ENCODE results near the gene OR2K2. TPM values are rescaled to one million over a fixed set of nuclear protein-coding genes. Genes with fewer than 3 reads are reported as not detected.
"Not testable (repeated sequence)": the region's sequence is repeated elsewhere in the genome, so short reads cannot be mapped to it uniquely, and the experiment has no call there.

OR2K2 gene
- total and polyA plus RNA-seq, 2 donors (not counting 1 experiment from before 2014, with no cell fraction given) = not detected

DNA sequence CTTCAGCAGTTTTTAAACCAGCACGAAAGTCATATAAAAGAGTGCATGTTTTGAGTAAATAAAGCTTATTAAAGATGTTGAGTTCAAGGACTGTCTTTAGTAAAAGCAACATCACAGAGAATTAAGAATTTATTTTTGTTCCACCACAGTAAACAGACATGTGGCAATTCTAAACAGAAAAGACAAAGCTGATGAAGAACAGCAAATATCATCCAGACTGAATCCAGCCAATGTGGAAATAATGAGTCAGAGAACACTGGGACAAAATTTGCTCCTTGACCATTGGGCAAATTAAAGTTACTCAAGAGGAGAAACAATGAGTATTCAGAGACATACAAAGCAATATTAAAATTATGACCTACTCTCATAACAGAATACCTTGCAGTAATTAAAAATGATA lies 28.8 kb downstream of the OR2K2 start:
- Histone ChIP-seq H3K27ac (ENCODE audit: insufficient read depth, low read length) (no peak overlapping the region), H3K4me1 (ENCODE audit: control insufficient read depth, extremely low read depth, insufficient read depth, low read length) (no peaks in the 10 kb centered on the region), H3K4me3 (replicated peaks in 1 of 4; ENCODE audit: control extremely low read depth in 1 of 4, insufficient read depth in 1 of 4, low read depth in 3 of 4, low read length in 4 of 4) (no peak overlapping the region), H3K27me3 (ENCODE audit: control insufficient read depth, insufficient read depth, low read length) (no peaks in the 10 kb centered on the region), H3K79me2 (ENCODE audit: control insufficient read depth, insufficient read depth, low read length) (no peaks in the 10 kb centered on the region), H3K36me3 (ENCODE audit: control insufficient read depth, insufficient read depth, low read length) (no peaks in the 10 kb centered on the region), H3K9ac (ENCODE audit: insufficient read depth, low read length) (no peak overlapping the region), H3K4me2 (ENCODE audit: extremely low read depth, insufficient read depth, low read length) (no peak overlapping the region), H3K9me3 (ENCODE audit: control insufficient read depth, insufficient read depth, low read depth, low read length) (no peaks in the 10 kb centered on the region), H2AFZ (ENCODE audit: low read length) (no peak overlapping the region), H4K20me1 (ENCODE audit: control insufficient read depth, extremely low read depth, insufficient read depth, low read length) (no peaks in the 10 kb centered on the region)
- DNase-seq (ENCODE audit: low read depth in 2 of 2) = peak; percentile 38 to 70
- TF ChIP-seq EZH2 (IDR thresholded peaks at IDR 0.05; ENCODE audit: low read length, missing control alignments) = no peak
- TF ChIP-seq, protein P1, sequence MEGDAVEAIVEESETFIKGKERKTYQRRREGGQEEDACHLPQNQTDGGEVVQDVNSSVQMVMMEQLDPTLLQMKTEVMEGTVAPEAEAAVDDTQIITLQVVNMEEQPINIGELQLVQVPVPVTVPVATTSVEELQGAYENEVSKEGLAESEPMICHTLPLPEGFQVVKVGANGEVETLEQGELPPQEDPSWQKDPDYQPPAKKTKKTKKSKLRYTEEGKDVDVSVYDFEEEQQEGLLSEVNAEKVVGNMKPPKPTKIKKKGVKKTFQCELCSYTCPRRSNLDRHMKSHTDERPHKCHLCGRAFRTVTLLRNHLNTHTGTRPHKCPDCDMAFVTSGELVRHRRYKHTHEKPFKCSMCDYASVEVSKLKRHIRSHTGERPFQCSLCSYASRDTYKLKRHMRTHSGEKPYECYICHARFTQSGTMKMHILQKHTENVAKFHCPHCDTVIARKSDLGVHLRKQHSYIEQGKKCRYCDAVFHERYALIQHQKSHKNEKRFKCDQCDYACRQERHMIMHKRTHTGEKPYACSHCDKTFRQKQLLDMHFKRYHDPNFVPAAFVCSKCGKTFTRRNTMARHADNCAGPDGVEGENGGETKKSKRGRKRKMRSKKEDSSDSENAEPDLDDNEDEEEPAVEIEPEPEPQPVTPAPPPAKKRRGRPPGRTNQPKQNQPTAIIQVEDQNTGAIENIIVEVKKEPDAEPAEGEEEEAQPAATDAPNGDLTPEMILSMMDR (conservative IDR thresholded peaks at IDR 0.05 in 1 of 2, IDR thresholded peaks at IDR 0.05 in 1 of 2; ENCODE audit: low read depth in 1 of 2, low read length in 2 of 2) = no peak

DNA sequence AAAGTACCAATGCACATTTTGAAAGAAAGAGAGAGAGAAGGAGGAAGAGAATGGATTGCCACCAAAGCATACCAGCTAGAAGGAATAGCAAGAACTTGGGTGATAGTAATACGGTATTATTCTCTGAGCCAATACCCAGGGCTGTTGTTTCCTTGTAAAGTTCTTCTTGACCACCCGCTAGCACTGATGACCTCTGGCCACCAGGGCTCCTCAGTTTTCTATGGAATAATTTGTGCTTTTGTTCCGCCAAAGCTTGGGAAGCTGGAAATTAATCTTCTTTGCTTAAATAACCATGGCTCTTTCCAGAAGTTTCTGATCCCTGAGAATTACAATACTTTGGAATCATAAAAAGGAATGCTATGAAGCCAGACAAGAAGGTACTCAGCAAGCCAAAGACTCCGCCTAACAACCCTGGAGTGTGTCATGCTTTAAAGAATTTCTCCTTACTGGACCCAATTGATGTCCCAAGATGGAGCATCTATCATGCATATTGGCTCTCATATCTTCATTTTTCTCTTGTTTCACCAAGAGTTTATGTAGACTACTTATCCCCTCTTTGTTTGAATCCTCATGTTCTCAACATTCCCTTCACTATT lies 29.8 kb downstream of the OR2K2 start:
- Histone ChIP-seq H3K4me2 (ENCODE audit: extremely low read depth, insufficient read depth, low read length) (no peak overlapping the region), H3K36me3 (ENCODE audit: control insufficient read depth, insufficient read depth, low read length) (no peaks in the 10 kb centered on the region), H3K27me3 (ENCODE audit: control insufficient read depth, insufficient read depth, low read length) (no peaks in the 10 kb centered on the region), H3K9ac (ENCODE audit: insufficient read depth, low read length) (no peak overlapping the region), H3K4me1 (ENCODE audit: control insufficient read depth, extremely low read depth, insufficient read depth, low read length) (no peaks in the 10 kb centered on the region), H3K4me3 (replicated peaks in 1 of 4; ENCODE audit: control extremely low read depth in 1 of 4, insufficient read depth in 1 of 4, low read depth in 3 of 4, low read length in 4 of 4) (no peak overlapping the region), H3K9me3 (ENCODE audit: control insufficient read depth, insufficient read depth, low read depth, low read length) (no peaks in the 10 kb centered on the region), H3K27ac (ENCODE audit: insufficient read depth, low read length) (no peak overlapping the region), H3K79me2 (ENCODE audit: control insufficient read depth, insufficient read depth, low read length) (no peaks in the 10 kb centered on the region), H4K20me1 (ENCODE audit: control insufficient read depth, extremely low read depth, insufficient read depth, low read length) (no peaks in the 10 kb centered on the region), H2AFZ (ENCODE audit: low read length) (no peak overlapping the region)
- no peak for DNase-seq (ENCODE audit: low read depth in 2 of 2)
- TF ChIP-seq, protein P1 (conservative IDR thresholded peaks at IDR 0.05 in 1 of 2, IDR thresholded peaks at IDR 0.05 in 1 of 2; ENCODE audit: low read depth in 1 of 2, low read length in 2 of 2) = no peak
- TF ChIP-seq EZH2 (IDR thresholded peaks at IDR 0.05; ENCODE audit: low read length, missing control alignments) = no peak

DNA sequence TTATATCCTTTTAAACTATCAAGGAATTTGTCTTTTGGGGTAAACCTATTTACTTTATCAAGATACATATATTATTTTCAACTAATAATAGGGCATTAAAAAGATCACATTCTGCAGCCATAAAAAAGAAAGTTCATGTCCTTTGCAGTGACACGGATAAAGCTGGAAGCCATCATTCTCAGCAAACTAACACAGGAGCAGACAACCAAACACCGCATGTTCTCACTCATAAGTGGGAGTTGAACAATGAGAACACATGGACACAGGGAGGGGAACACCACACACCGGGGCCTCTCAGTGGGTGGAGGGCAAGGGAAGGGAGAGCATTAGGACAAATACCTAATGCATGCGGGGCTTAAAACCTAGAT lies 30.4 kb downstream of the OR2K2 start:
- H3K4me2 ChIP-seq (ENCODE audit: extremely low read depth, insufficient read depth, low read length); H2AFZ ChIP-seq (ENCODE audit: low read length); H3K27me3 ChIP-seq (ENCODE audit: control insufficient read depth, insufficient read depth, low read length); H3K9me3 ChIP-seq (ENCODE audit: control insufficient read depth, insufficient read depth, low read depth, low read length); H3K79me2 ChIP-seq (ENCODE audit: control insufficient read depth, insufficient read depth, low read length); H3K36me3 ChIP-seq (ENCODE audit: control insufficient read depth, insufficient read depth, low read length); DNase-seq (ENCODE audit: low read depth in 2 of 2); H3K27ac ChIP-seq (ENCODE audit: insufficient read depth, low read length); H3K9ac ChIP-seq (ENCODE audit: insufficient read depth, low read length); H4K20me1 ChIP-seq (ENCODE audit: control insufficient read depth, extremely low read depth, insufficient read depth, low read length); H3K4me1 ChIP-seq (ENCODE audit: control insufficient read depth, extremely low read depth, insufficient read depth, low read length): not testable (repeated sequence)
- H3K4me3 ChIP-seq (replicated peaks in 1 of 4; ENCODE audit: control extremely low read depth in 1 of 4, insufficient read depth in 1 of 4, low read depth in 3 of 4, low read length in 4 of 4) = peak overlapping the region in 1 of 4 experiments; percentile 17

Measured in fibroblast of lung (primary cell).